ENCODE results near the gene XAB2.

Gene XAB2

DNA sequence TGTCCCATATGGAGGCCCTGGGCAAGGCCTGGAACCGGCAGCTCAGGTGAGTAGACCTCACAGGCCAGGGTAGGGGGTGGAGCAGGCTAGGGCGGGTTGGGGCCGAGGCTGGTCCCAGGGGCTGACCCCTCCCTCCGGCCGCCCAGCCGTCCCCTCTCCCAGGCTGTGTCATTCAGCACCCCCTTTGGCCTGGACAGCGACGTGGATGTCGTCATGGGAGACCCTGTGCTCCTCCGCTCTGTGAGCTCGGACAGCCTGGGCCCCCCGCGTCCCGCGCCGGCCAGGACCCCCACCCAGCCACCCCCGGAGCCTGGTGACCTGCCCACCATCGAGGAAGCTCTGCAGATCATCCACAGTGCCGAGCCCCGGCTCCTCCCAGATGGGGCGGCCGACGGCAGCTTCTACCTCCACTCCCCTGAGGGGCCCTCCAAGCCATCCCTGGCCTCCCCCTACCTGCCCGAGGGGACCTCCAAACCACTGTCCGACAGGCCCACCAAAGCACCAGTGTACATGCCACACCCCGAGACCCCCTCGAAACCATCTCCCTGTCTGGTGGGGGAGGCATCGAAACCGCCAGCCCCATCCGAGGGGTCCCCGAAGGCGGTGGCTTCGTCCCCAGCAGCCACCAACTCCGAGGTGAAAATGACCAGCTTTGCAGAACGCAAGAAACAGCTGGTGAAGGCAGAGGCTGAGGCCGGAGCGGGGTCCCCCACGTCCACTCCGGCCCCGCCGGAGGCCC is 17.6 kb downstream of the XAB2 start:
- no peak for DNase-seq (ENCODE audit: low read depth in 2 of 2)

DNA sequence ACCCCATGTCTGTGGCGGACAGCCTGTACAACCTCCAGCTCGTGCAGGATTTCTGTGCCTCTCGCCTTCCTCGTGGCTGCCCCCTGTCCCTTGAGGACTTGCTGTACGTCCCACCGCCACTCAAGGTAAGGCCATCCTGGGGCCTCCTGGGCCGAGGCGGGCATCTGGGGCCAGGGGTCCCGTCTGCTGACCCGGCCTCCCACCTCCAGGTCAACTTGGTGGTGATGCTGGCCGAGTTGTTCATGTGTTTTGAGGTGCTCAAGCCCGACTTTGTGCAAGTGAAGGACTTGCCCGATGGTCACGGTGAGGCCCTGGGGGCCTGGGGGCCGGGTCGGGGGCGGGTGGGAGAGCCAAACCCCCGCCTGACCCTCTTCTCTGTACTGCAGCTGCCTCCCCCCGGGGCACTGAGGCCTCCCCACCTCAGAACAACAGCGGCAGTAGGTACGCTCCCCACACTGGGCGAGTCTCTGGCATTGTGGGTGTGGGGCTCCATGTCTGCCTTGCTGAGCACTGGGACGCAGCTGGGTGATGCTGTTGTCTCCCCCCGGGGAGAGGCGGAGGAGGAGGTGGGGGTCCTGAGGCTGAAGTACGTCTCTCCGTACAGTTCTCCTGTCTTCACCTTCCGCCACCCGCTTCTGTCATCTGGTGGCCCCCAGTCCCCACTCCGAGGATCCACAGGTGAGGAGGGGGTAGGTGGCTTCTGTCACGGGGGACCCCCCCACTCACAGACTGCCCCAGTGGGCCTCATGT is 18.7 kb downstream of the XAB2 start:
- DNase-seq (ENCODE audit: low read depth in 2 of 2) = no peak

DNA sequence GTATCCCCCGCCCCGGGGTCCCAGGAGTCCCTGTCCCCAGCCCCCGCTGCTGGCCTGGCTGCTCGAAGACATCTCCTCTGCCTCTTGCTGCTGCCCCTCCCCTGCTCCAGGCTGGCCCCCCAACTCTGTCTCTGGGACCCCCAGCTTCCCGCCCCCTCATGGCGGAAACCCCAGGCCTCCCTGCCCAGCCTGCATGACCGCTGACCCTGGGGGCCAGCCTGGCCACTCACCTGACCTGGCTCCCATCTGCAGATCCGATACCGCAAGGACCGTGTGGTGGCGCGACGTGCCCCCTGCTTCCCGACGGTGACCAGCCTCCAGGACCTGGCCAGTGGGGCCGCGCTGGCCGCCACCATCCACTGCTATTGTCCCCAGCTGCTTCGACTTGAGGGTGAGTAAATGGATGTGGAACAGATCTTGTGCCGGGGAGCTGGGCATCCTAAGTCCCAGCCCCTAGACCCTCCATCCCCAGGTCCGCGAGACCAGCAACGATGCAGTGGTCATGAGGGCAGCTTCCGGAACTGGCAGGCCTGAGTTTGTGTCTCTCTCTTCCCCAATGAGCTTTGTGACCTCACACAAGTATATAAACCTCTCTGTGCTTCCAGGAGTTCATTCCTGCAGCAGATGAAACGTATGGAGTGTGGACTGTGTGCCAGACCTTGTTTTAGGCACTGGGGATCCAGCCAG is 21.3 kb downstream of the XAB2 start:
- DNase-seq (ENCODE audit: low read depth in 2 of 2) = no peak

DNA sequence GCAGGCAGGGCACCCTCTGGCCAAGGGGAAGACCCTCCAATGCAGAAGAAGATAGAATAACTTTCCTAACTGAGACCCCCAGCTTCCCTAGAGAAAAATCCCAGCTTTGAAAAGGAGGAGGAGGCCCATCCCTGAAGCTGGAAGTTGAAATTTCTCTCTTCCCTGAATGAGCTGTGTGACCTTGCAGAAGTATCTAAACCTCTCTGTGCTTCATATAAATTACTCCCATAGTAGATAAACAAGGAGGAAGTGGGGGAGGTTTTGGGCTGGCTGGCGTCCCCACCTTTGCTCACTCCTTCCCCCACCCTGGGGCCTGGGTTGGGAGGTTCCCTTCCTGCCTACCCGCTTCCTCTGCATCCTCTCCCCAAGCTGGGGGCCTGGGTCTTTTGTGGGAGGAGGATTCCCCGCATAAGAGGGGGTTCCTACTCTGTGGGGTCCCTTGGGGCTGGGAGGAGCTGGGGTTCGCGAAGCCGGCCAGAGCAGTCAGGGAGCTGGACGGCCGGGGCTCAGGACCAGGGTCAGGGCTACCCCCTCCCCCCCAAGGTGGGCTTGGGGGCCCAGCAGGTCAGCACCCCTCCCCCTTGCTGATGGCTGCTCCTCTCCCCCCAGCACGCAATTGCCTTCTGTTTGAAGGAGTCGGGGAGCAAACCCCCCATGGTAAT is 22.0 kb downstream of the XAB2 start:
- no peak for DNase-seq (ENCODE audit: low read depth in 2 of 2)

DNA sequence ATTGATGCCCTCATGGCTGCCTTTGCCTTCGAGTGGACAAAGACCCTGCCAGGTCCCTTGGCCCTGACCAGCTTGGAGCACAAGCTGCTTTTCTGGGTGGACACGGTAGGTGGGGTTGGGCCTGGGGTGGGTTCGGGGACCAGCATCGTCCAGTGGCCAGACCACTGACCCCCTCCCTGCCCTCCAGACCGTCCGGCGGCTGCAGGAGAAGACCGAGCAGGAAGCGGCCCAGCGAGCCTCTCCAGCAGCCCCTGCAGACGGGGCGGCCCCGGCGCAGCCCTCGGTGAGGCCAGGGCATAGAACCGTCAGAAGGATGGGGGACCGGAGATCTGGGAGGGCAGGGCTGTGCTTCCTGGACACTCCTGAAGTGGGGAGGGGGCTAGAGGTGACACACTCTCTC is 23.1 kb downstream of the XAB2 start:
- DNase-seq (ENCODE audit: low read depth in 2 of 2) = no peak

DNA sequence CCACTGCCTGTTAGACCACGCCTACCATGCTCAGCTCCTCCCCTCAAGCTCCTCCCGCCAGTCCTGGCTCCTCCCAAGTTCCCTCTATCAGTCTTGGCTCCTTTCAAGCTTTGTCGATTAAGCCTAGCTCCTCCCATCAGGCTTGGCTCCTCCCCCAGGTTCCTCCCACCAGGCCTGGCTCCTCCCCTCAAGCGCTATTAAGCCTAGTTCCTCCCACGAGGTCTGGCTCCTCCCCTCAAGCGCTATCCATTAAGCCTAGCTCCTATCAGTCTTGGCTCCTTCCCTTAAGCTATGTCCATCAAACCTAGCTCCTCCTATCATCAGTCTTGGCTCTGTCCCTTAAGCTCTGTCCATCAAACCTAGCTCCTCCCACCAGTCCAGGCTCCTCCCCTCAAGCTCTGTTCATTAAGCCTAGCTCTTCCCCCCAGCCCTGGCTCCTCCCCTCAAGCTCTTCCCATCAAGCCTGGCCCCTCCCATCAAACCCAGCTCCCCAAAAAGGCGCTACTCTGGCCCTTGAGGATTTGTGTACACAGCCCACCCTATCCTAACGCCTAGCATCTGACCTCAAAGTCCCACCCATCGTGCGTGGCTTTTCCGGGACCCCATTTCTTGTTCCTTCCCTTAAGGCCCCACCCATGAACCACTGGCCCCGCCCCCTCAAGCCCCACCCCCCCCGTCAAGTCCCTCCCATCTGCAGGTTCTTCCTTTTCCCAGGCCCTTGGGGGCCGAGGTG is 23.7 kb downstream of the XAB2 start:
- no peak for DNase-seq (ENCODE audit: low read depth in 2 of 2)

DNA sequence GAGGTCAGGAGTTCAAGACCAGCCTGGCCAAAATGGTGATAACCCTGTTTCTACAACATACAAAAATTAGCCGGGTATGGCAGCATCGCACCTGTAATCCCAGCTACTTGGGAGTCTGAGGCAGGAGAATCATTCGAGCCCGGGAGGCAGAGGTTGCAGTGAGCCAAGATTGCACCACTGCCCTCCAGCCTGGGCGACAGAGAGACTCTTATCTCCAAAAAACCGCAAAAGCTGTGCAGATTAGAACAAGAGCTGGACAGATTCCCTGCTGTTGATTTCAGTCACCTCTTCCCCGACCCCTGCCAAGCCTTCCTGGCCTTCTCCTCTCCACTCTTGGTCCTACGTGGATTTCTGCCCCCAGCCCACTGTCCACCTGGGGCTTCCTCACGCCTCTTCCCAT is 25.4 kb downstream of the XAB2 start:
- no peak for DNase-seq (ENCODE audit: low read depth in 2 of 2)

DNA sequence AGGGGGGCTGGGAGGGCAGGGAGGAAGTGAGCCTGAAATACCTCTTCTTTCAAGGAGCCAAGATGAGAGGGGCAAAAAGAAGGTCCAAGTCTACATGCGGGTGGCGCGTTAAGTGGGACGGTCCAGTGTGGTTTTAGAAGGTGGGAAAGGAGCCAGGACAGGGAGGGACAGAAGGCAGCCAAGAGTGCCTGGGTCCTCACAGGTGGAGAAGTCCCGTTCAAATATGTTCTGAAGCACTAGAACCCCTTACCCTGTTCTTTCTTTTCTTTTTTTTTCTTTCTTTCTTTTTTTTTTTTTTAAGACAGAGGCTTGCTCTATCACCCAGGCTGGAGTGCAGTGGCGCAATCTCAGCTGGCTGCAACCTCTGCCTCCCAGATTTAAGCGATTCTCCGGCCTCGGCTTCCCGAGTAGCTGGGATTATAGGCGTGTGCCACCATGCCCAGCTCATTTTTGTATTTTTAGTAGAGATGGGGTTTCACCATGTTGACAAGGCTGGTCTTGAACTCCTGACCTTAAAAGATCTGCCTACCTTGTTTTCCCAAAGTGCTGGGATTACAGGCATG is 26.3 kb downstream of the XAB2 start:
- no peak for DNase-seq (ENCODE audit: low read depth in 2 of 2)

DNA sequence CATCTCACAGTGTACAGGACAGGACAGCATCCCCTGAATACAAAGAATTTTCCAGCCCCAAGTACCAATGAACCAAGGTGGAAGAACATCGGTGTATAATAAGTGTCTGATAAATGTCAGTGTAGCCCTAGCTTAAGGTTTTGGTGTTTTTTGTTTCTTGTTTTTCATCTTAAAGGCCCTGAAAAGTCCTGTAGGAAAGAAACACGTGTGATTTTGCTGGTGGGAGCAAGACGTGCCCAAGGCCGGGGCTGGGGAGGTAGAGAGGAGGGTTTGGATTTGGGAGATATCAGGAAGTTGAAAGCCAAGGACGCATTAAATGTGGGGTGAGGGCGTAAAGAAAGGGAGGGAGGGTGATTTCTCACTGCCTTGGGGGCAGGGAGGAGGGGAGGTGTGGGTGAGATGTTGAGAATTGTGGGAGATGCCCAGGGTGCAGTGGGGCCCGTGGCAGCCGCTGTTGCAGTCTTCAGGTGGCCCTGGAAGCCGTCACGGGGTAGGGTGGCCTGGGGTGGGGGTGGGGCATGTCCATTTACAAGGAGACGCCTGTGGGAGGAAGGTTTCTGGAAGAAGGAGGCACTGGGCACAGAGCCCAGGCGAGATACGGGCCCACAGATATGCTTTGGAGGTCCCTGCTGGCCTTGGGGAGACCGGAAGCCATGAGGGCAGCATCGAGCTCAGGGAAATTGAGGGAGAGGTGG is 27.0 kb downstream of the XAB2 start:
- no peak for DNase-seq (ENCODE audit: low read depth in 2 of 2)

DNA sequence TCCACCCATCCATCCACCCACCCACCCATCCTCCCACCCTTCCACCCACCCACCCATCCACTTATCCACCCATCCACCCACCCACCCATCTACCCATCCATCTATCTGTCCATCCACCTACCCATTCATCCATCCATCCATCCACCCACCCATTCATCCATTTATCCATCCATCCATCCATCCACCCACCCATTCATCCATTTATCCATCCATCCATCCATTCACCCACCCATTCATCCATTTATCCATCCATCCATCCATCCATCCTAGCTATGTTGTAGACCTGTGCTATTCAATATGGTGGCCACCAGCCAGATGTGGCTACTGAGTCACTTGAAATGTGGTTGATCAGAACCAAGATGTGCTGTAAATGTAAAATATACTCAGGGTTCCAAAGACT is 28.6 kb downstream of the XAB2 start:
- DNase-seq (ENCODE audit: low read depth in 2 of 2) = no peak

DNA sequence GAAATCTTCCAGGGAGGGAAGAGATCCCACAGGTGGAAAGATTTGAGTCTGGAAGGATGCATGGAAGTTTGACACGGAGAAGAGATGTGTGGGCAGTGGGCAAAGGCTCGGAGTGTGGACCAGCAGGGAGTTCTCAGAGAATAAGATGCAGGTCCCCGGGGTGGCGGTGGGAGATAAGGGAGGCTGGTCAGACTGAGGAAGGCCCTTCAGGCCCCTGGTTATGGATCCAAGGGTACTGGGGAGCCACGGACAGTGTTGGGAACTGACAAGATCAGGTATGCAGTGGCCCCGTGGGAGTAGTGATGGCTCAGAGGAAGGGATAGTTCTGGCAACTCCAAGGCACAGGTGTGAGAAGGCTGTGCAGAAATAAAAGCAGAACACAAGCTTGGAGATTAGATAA is 31.2 kb downstream of the XAB2 start:
- DNase-seq (ENCODE audit: low read depth in 2 of 2) = no peak

DNA sequence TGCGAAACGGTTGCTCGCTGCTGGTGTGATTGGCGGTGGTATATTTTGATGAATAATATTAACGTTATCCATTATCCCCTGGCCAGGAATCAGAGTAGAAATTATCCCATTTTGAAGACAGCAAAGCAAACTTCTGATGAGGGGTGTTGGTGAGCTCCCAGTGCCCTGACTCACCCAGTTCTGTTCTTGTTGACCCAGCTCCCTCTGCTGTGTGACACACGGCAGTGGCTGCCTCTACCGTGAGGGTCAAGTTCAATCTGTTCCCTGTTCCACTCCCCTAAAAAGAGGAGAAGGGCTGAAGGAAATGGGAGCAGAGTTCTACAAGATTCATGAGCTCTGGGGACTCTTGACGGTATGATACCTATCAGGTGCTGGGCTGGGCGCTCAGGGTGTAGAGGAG is 31.7 kb downstream of the XAB2 start:
- no peak for DNase-seq (ENCODE audit: low read depth in 2 of 2)

DNA sequence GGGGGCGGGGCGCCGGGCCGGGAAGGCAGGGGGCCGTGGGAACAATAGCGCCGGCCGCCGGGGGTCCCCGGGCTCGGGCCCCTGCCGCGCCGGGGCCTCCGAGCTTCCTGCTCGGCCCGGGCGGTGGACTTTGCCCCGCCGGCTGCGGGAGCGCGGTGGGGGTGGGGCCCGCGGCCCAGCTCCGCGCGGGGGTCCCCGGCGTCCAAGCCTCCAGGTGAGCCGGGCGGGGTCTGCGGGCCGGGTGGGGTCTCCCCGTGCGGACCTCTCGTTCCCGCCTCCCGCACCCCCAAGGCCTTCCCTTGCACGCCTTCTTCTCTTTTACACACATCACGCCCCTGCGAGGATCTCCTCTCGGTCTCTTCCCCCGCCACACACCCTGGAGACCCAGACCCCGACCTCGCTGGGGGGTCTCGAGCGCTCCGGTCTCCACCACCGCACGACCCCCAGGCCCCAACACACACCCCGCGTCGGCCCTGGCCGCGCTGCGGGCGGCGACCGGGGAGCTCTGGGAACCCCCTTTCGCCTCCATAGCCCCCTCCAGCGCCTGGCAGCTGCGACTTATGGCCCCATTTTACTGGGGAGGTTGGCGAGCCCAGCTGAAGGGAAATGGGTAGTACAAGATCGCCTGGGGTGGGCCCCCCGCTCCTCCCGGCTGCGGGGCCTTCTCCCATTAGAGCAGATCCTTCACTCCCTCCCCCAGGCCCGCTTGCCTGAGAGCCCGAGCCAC is 33.0 kb downstream of the XAB2 start:
- no peak for DNase-seq (ENCODE audit: low read depth in 2 of 2)

DNA sequence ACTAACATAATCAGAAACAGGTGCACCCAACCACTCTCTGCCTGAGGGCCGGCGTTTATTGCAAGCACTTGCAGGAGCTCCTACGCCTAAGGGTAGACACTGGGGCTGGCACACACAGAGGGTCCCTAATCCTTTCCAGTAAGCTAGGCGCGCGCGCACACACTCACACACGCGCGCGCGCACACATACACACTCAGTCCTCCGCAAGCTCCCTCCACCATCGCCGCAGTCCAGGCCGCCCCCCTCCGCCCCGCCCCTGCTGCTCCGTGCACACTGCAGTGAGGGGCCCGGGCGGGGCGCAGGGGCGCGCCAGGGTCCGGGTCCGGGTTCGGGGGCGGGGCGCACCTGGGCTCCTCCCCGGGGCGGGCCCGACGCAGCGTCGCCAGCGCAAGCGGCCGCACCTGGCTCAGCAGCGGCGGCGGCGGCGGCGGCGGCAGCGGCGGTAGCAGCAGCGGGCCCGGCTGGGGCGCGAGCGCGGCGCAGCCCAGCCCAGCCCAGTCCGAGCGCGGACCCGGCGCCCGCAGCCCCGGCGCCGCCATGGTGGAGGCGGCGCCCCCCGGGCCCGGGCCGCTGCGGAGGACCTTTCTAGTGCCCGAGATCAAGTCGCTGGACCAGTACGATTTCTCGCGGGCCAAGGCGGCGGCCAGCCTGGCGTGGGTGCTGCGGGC is 33.7 kb downstream of the XAB2 start, which contains the start of gene CAMSAP3:
CAMSAP3 (plus strand) TSS at position 398 of the 668 bp plus-strand sequence; CDS start at position 538, 140 bp downstream.
- peak in 1 of 2 donors; percentile 29 for DNase-seq (ENCODE audit: low read depth in 2 of 2)

DNA sequence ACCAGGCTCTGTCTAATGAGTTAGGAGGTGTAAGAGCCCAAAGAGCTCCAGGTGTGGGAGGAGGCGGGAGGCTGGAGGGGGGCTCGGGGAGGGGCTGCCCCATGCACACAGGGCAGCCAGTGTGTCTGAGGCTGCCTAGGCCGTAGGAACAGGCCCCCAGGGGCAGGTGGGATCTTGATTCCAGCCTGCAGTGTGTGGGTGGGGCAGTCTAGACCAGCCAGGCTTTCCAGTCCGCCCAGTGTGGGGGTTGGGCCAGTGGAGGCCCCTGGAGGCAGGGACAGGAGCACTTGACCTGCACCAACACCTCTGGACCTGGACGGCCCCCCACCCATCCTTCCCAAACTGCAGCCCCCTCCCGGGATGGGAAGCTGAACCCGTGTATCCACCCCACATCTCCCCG is 39.1 kb downstream of the XAB2 start:
- no peak for DNase-seq (ENCODE audit: low read depth in 2 of 2)

DNA sequence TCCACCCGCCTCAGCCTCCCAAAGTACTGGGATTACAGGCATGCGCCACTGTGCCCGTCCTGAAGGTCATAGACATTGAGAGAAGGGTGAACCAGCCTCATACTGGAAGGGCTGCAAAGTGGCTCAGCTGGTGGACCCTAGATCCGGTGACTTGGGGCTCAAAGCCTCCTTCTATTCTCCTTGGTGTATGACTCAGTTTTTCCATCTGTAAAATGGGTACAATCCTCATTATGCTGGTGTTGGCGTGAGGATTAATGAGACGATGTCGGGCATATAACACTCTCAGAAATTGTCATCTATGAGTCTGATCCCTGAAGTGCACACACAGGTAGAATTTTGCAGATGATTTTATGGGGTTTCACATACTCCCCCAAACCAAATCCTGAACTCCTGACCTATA is 39.5 kb downstream of the XAB2 start:
- DNase-seq (ENCODE audit: low read depth in 2 of 2) = no peak

DNA sequence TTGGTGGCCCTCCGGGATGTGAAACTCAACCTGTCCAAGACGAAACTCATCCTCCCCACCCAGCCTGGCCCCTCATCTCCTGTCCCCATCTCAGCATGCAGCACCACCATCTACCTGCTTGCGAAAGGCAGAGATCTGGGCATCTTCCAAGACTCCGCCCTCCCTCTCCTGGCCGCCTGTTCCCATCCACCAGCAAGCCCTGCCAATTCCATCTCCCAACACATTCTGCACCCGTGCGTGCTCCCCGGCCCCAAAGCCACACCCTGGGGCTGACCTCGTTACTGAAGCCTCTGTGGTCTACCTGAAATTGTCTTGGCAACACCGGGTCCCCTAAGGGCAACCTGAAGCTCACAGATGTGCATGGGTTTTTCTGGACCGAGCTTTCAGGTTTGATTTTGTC is 46.9 kb downstream of the XAB2 start:
- no peak for DNase-seq (ENCODE audit: low read depth in 2 of 2)

DNA sequence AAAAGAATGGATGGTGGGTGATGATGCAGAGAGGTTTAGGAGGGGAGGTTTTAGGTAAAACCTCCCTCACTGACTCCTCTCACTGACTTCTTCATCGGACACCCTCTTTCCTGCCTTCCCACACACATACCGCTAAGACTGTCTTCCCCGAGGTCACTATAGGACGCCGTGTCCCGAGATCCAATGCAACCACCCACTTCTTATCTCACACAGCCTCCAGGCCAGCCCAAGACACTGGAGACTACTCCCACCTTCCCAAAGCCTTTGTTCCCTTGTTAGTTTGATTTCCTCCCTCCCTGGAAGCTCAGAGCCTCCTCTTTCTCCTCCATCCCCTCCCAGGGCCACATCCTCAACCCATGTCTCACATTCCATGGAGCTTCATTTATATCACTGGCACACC is 50.2 kb downstream of the XAB2 start:
- DNase-seq (ENCODE audit: low read depth in 2 of 2) = no peak

DNA sequence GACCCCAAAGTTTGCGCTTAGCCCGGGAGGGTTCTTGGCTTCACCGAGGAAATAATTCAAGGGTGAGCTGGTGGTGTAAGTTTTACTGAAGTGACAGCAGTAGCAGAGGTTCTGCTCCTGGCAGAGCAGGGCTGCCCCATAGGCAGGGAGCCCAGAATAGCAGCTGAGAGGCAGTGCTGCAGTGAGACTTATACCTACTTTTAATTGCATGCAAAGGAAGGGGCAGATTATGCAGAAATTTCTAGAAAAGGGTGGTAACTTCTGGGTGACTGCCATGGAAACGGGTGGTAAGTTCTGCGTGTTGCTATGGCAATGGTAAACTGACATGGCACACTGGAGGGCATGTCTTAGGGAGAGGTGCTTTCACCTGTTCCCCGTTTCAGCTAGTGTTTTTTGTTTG is 51.2 kb downstream of the XAB2 start:
- no peak for DNase-seq (ENCODE audit: low read depth in 2 of 2)

All from stimulated activated CD8-positive, alpha-beta memory T cell treated with anti-CD3 and anti-CD28 coated beads, Interleukin-7, amount 100 ng/mL, for 4 hours (primary cell).